ENCODE results near the gene DLGAP1. TPM values are rescaled to one million over a fixed set of nuclear protein-coding genes. Genes with fewer than 3 reads are reported as not detected.

Gene DLGAP1
- total RNA-seq, 1 donor from 2014 or later: 3.7 TPM

DNA sequence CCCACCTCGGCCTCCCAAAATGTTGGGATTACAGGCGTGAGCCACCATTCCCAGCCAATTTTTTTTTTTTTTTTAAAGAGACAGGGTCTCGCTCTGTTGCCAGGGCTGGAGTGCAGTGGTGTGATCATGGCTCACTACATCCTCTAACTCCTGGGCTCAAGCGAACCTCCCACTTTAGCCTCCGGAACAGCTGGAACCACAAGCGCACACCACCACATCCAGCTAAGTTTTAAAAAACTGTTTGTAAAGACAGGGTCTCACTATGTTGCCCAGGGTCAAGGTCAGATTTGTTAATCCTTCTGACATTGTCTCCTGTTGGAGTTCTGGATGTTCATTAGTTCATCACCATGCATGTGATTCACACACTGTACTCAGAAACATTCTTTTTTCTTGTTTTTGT lies 855.2 kb downstream of the DLGAP1 start:
- DNase-seq (ENCODE audit: extremely low spot score, unreplicated experiment): no peak
- H3K27ac Mint-ChIP-seq: no peak overlapping the region
- no peaks in the 10 kb centered on the region for H3K9me3 Mint-ChIP-seq
- TF ChIP-seq, protein P1, sequence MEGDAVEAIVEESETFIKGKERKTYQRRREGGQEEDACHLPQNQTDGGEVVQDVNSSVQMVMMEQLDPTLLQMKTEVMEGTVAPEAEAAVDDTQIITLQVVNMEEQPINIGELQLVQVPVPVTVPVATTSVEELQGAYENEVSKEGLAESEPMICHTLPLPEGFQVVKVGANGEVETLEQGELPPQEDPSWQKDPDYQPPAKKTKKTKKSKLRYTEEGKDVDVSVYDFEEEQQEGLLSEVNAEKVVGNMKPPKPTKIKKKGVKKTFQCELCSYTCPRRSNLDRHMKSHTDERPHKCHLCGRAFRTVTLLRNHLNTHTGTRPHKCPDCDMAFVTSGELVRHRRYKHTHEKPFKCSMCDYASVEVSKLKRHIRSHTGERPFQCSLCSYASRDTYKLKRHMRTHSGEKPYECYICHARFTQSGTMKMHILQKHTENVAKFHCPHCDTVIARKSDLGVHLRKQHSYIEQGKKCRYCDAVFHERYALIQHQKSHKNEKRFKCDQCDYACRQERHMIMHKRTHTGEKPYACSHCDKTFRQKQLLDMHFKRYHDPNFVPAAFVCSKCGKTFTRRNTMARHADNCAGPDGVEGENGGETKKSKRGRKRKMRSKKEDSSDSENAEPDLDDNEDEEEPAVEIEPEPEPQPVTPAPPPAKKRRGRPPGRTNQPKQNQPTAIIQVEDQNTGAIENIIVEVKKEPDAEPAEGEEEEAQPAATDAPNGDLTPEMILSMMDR (conservative IDR thresholded peaks at IDR 0.05): no peak
- H3K27me3 Mint-ChIP-seq: no peaks in the 10 kb centered on the region
- peaks cover 32% of the 10 kb centered on the region for H3K4me1 Mint-ChIP-seq (ENCODE audit: unreplicated experiment)
- peaks cover 3% of the 10 kb centered on the region for H3K36me3 Mint-ChIP-seq
- H3K4me3 Mint-ChIP-seq: no peak overlapping the region

DNA sequence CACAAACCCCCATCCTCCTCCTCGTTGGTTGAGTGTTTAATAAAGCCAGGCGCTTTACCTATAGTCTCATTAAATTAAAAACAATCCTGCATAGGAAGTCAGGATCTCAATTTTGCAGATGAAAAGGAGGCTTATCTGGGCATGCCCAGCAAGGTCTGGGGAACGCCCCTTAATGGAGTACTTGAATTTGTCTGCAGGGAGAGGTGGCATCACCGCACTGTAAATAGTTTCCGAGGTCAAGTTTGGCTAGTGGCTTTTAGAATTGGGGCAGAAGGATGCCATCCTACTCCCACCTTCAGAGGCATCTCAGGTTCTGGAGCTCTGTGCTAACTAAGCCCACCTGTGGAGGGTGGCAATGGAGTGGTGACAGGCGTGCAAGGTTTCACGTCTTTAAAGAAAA lies 855.9 kb downstream of the DLGAP1 start:
- TF ChIP-seq, protein P1 (conservative IDR thresholded peaks at IDR 0.05): no peak

DNA sequence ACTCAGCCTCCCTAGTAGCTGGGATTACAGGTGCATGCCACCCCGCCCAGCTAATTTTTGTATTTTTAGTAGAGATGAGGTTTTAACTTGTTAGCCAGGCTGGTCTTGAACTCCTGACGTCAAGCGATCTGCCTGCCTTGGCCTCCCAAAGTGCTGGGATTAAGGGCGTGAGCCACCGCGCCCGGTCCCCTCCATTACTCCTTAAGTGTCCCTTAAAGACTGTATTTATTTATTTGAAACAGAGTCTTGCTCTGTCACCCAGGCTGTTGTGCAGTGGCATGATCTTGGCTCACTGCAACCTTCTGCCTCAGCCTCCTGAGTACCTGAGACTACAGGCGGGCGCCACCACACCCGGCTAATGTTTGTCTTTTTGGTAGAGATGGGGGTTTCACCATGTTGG lies 856.5 kb downstream of the DLGAP1 start:
- no peak for DNase-seq (ENCODE audit: extremely low spot score, unreplicated experiment)
- Mint-ChIP-seq H3K27ac (no peak overlapping the region), H3K4me1 (ENCODE audit: unreplicated experiment) (peaks cover 38% of the 10 kb centered on the region), H3K36me3 (peaks cover 3% of the 10 kb centered on the region), H3K4me3 (no peak overlapping the region), H3K27me3 (no peaks in the 10 kb centered on the region), H3K9me3 (no peaks in the 10 kb centered on the region)
- TF ChIP-seq, protein P1 (conservative IDR thresholded peaks at IDR 0.05): no peak

More for the DNA sequence above, 855.9 kb downstream of the DLGAP1 start:
- H3K4me1 Mint-ChIP-seq (ENCODE audit: unreplicated experiment): peaks cover 38% of the 10 kb centered on the region
- H3K36me3 Mint-ChIP-seq: peaks cover 3% of the 10 kb centered on the region
- no peaks in the 10 kb centered on the region for H3K27me3 Mint-ChIP-seq
- no peaks in the 10 kb centered on the region for H3K9me3 Mint-ChIP-seq
- no peak overlapping the region for H3K4me3 Mint-ChIP-seq
- no peak overlapping the region for H3K27ac Mint-ChIP-seq
- no peak for DNase-seq (ENCODE audit: extremely low spot score, unreplicated experiment)

DNA sequence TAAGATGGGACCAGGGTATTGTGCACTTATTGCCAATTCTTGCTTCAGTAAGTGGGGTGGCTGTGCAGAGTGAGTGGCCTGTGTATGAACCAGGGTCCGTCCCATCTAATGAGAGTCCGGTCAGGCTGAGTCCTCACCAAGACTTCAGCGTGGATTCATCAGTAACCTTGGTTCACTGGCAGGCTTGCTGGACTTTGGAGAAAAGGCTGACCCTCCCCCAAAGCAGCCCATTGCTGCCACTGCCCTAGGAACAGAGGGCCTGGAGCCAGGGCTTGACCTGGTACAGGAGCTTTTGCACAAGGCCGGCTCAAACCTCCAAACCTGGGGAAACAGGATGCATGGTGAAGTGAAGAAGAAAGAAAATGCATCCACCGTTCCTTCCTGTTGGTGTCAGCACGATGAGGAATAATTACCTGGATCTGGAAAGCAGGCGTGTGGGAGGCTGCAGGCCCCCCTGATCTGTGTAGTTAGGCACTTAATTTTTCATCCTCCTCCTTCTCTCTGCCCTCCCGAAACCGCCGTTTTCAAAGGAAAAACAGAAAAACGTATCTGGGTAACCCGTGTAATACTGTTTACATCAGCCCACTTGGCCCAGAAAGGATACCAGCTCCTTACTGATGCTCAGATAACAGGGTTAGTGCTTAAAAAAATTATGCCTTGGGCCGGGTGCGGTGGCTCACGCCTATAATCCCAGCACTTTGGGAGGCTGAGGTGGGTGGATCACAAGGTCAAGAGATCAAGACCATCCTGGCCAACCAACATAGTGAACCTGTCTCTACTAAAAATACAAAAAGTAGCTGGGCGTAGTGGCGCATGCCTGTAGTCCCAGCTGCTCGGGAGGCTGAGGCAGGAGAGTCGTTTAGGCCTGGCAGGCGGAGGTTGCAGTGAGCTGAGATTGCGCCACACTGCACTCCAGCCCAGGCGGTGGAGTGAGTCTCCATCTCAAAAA lies 857.4 kb downstream of the DLGAP1 start:
- H3K4me3 Mint-ChIP-seq: peak overlapping the region; percentile 70
- no peaks in the 10 kb centered on the region for H3K27me3 Mint-ChIP-seq
- H3K4me1 Mint-ChIP-seq (ENCODE audit: unreplicated experiment): peaks cover 43% of the 10 kb centered on the region
- H3K36me3 Mint-ChIP-seq: peaks cover 3% of the 10 kb centered on the region
- TF ChIP-seq, protein P1 (conservative IDR thresholded peaks at IDR 0.05): no peak
- DNase-seq (ENCODE audit: extremely low spot score, unreplicated experiment): no peak
- H3K27ac Mint-ChIP-seq: peak overlapping the region; percentile 97
- H3K9me3 Mint-ChIP-seq: no peaks in the 10 kb centered on the region

DNA sequence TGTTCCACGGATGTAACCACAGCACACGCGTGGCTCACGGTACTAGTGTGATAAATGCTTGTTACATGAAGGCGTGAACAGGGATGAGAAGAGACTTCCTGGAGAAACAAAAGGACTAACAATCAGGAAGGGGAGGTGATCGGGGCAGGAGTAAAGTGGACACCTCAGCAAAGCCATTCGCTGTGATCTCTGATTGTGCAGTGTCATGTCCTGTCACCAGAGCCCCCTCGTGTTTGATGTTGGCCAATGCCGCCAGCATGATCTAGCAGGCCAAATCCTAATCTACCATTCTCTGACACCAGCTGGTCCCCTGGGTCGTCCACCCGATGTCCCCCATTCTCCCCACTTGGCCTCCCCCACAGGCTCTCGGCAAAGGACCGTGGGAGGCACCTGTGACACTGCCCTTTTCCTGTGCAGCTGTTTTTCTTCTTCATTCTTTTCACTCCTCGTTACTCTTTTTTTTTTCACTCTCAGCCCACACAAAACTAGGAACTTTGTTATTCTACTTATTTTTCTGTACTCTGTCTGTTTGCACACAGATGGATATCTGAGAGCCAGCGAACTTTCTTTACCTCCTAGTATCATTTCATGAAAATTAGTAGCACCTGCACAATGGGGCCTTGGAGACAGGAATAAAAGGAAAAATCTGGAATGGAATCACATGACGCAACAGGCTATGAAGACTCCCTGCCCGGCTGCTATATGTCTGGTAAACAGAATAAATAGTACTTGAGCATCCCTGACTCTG lies 858.3 kb downstream of the DLGAP1 start:
- H3K27me3 Mint-ChIP-seq: no peaks in the 10 kb centered on the region
- TF ChIP-seq, protein P1 (conservative IDR thresholded peaks at IDR 0.05): peak; percentile 62
- H3K36me3 Mint-ChIP-seq: peaks cover 3% of the 10 kb centered on the region
- peak overlapping the region; percentile 97 for H3K27ac Mint-ChIP-seq
- peak overlapping the region; percentile 70 for H3K4me3 Mint-ChIP-seq
- H3K9me3 Mint-ChIP-seq: no peaks in the 10 kb centered on the region
- peaks cover 47% of the 10 kb centered on the region for H3K4me1 Mint-ChIP-seq (ENCODE audit: unreplicated experiment)
- no peak for DNase-seq (ENCODE audit: extremely low spot score, unreplicated experiment)

All from type B pancreatic cell (in vitro differentiated cells).